ENCODE measurements around the gene SERPINE2. TPM values are rescaled to one million over a fixed set of nuclear protein-coding genes. Genes with fewer than 3 reads are reported as not detected.

SERPINE2 gene
- total RNA-seq, 1 donor from 2014 or later, result 9.8 TPM

- Histone ChIP-seq H3K27me3 (ENCODE audit: low read depth) (no peaks in the 10 kb centered on the region), H3K9me3 (replicated peaks) (no peaks in the 10 kb centered on the region), H3K4me3 (no peak overlapping the region), H3K36me3 (no peaks in the 10 kb centered on the region), H3K4me1 (peaks cover 17% of the 10 kb centered on the region), H3K27ac (replicated peaks) (no peak overlapping the region)
- TF ChIP-seq CTCF (IDR thresholded peaks at IDR 0.05; ENCODE audit: borderline replicate concordance), result no peak
- no peak for DNase-seq
- intact Hi-C loops (cut with micrococcal nuclease), result no loop called here
Observed at GRCh38 chr2:223949241-223949840, 89.7 kb downstream of the SERPINE2 start.

DNA sequence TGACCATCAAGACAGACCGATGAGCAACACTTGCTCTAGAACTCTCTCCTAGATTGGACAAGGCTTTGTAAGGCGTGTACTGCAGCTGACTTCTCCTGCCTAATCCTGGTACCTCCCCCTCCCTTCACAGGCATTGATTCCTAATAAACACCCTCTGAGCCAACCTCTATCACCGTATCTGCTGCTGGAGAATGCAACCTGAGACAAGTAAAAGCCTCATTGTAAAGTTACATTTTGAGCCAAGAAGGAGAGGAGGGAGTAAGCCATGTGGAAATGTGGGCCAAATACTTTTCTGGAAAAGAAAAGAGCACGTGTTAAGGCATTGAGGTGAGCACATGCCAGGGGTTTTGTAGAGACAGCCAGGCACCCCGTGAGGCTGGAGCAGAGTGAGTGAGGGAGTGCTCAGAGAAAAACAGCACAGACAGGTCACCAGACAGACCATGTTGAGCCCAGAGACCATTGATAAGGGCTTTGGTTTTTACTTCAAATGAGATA lies 91.3 kb downstream of the SERPINE2 start:
- no peak for DNase-seq
- Histone ChIP-seq H3K27ac (replicated peaks) (no peak overlapping the region), H3K27me3 (ENCODE audit: low read depth) (no peaks in the 10 kb centered on the region), H3K4me3 (no peak overlapping the region), H3K9me3 (replicated peaks) (no peaks in the 10 kb centered on the region), H3K36me3 (no peaks in the 10 kb centered on the region), H3K4me1 (peaks cover 33% of the 10 kb centered on the region)
- intact Hi-C loops (cut with micrococcal nuclease), result no loop called here
- no peak for TF ChIP-seq CTCF (IDR thresholded peaks at IDR 0.05; ENCODE audit: borderline replicate concordance)

DNA sequence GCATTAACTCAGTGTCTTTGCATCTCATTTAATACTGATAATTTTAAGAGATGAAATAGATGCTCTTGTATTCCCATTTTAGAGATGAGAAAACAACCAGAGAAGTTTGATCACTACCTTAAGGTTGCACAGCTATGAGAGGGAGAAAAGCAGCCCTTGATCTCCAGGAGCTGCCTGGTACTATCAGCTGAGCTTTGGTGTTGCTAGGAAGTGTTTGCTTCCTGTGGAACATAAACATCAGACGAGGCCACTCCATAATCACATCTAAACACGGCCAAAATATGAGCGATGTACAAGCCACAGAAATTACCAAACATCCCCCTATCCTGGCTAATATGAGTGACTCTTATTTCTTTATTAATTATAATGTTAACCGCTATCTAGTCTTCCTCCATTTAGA lies 93.3 kb downstream of the SERPINE2 start:
- Histone ChIP-seq H3K4me1 (peaks cover 43% of the 10 kb centered on the region), H3K9me3 (replicated peaks) (no peaks in the 10 kb centered on the region), H3K27me3 (ENCODE audit: low read depth) (no peaks in the 10 kb centered on the region), H3K4me3 (peak overlapping the region; percentile 100), H3K27ac (replicated peaks) (peak overlapping the region; percentile 96), H3K36me3 (no peaks in the 10 kb centered on the region)
- no peak for DNase-seq
- no peak for TF ChIP-seq CTCF (IDR thresholded peaks at IDR 0.05; ENCODE audit: borderline replicate concordance)
- intact Hi-C loops (cut with micrococcal nuclease), result no loop called here

DNA sequence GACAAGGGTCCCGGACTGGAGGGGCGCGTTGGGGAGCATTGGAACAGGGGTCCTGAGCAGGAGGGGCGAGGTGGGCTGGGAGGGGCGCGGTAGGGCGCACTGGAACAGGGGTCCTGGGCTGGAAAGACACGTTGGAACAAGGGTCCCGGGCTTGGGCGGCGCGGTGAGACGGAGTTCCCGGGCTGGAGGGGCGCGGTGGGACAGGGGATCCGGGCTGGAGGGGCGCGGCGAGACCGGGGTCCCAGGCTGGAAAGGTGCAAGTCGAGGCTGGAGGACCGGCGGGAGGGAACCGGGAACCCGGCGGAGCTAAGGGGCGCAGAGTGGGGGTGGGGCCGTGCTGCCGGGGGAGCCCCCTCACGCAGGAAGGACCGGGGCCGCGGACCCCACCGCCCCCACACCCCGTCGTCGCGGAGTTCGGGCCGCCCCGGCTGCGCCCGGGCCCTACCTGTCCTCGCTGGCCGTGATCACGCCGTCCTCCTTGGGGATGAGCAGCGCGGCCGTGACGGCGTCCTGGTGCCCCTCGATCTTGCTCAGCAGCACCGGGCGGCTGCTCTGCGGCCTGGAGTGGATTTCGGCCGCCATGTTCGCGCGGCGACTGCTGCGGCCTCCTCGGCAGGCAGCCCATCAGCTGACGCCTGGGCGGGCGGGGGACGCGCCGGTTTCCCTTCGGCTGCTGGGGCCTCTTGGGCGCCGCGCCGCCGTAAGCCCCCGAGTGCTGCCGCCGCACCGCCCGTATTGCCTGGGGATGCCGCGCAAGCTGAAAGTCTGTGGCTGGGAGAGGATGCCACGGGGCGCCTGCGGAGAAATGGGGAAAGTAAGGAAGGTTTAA lies 94.2 kb downstream of the SERPINE2 start, which contains the start of gene WDFY1:
TSS of gene WDFY1 (minus strand) at position 633 of the 829 bp plus-strand sequence. CDS start at position 582, 51 bp downstream.
- no peak for TF ChIP-seq CTCF (IDR thresholded peaks at IDR 0.05; ENCODE audit: borderline replicate concordance)
- Histone ChIP-seq H3K27me3 (ENCODE audit: low read depth) (no peaks in the 10 kb centered on the region), H3K36me3 (no peaks in the 10 kb centered on the region), H3K9me3 (replicated peaks) (no peaks in the 10 kb centered on the region), H3K4me3 (peak within 1 kb of the TSS; percentile 100), H3K4me1 (peaks cover 45% of the 10 kb centered on the region), H3K27ac (replicated peaks) (peak within 1 kb of the TSS; percentile 96)
- peak; percentile 92 for DNase-seq
- intact Hi-C loops (cut with micrococcal nuclease), result no loop called here

DNA sequence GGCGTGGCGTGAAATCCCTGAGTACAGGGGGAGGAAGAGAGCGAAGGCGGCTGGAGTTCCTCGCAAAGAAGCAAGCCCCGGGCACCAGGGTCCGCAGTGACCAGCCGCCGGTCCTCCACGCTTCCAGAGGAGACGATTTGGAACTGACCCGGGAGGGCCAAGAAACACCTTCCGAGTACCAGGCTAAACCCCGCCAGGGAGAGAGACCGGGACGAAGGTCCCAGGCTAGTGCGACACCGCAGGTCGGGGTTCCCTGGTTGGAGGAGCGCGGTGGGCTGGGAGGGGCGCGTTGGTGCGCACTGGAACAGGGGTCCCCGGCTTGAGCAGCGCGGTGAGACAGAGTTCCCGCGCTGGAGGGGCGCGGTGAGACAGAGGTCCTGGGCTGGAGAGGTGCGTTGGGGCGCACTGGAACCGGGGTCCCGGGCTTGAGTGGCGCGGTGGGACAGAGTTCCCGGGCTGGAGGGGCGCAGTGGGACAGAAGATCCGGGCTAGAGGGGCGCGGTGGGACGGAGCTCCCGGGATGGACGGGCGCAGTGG lies 94.9 kb downstream of the SERPINE2 start:
- no peaks in the 10 kb centered on the region for H3K36me3 ChIP-seq
- DNase-seq, result peak; percentile 28
- no peaks in the 10 kb centered on the region for H3K9me3 ChIP-seq (replicated peaks)
- H3K4me3 ChIP-seq, result peak overlapping the region; percentile 100
- no peaks in the 10 kb centered on the region for H3K27me3 ChIP-seq (ENCODE audit: low read depth)
- H3K27ac ChIP-seq (replicated peaks), result peak overlapping the region; percentile 96
- H3K4me1 ChIP-seq, result peaks cover 52% of the 10 kb centered on the region
- intact Hi-C loops (cut with micrococcal nuclease), result no loop called here
- TF ChIP-seq CTCF (IDR thresholded peaks at IDR 0.05; ENCODE audit: borderline replicate concordance), result no peak

Measured in left ventricle myocardium inferior (tissue), 1 donor.